ENCODE data around the gene PDCD1. TPM values are rescaled to one million over a fixed set of nuclear protein-coding genes. Genes with fewer than 3 reads are reported as not detected.
A peak's percentile ranks its signal among the peaks of the same experiment; 100 is the strongest.

The PDCD1 gene
- total and polyA plus RNA-seq, 2 of the 13 experiments (the other 11 are each of a cell fraction or from before 2014, with no cell fraction given): 0.04 TPM; not detected in 1

- Histone ChIP-seq H2AFZ (ENCODE audit: low read length) (no peak overlapping the region), H3K79me2 (ENCODE audit: insufficient read depth, low read length) (peaks cover 33% of the 10 kb centered on the region), H3K4me3 (replicated peaks in 1 of 3; ENCODE audit: insufficient read depth in 1 of 3, low read depth in 2 of 3, low read length in 3 of 3) (no peak overlapping the region), H4K20me1 (ENCODE audit: insufficient read depth, low read length) (peaks cover 10% of the 10 kb centered on the region; the same call in 1 of the 2 replicates), H3K36me3 (replicated peaks in 1 of 2; ENCODE audit: control insufficient read depth in 1 of 2, insufficient read depth in 2 of 2, low read length in 2 of 2) (peaks cover 1 to 6% of the 10 kb centered on the region in 2 experiments; a peak in 3 of 5 replicates), H3K9me3 (ENCODE audit: low read length) (no peaks in the 10 kb centered on the region), H3K27ac (ENCODE audit: extremely low read length, insufficient read depth, low read length) (no peak overlapping the region), H3K4me1 (ENCODE audit: insufficient read depth, low read length) (peaks cover 54% of the 10 kb centered on the region), H3K4me2 (ENCODE audit: low read depth, low read length) (no peak overlapping the region), H3K9ac (ENCODE audit: insufficient read depth, low read depth, low read length) (no peak overlapping the region), H3K27me3 (ENCODE audit: control insufficient read depth in 1 of 2, insufficient read depth in 2 of 2, low read length in 2 of 2) (no peaks in the 10 kb centered on the region)
- ChIA-PET POLR2A (interaction anchor here (1.3 kb wide), 1 partner anchor 45 kb away, joined by 3 read pairs; no protein-coding TSS in a partner anchor), CTCF (ENCODE audit: low intra/inter-chr PET ratio, low total read pairs) (no interaction called here)
- intact Hi-C loops (cut with micrococcal nuclease; ENCODE audit: unreplicated experiment) (no loop called here), in situ Hi-C loops (cut with HindIII; ENCODE audit: extremely low pct_ligation_motif_present, low pct_unique_long_range_greater_than_20kb) (no loop called here)
- ATAC-seq (peak; percentile 1; the same call in 2 of the 3 replicates), DNase-seq (ENCODE audit: low spot score) (no peak), FAIRE-seq (no peak)
- TF ChIP-seq AGO2 (optimal IDR thresholded peaks at IDR 0.05; ENCODE audit: low read depth, low read length) (peak; percentile 60), RBFOX2 (IDR thresholded peaks at IDR 0.05; ENCODE audit: low read depth, low read length) (peak; percentile 78), ZBTB4 (CRISPR knock-in tag; IDR thresholded peaks at IDR 0.05; ENCODE audit: borderline replicate concordance) (no peak), ZNF326 (CRISPR knock-in tag; IDR thresholded peaks at IDR 0.05; ENCODE audit: borderline replicate concordance) (no peak), REL (CRISPR knock-in tag; conservative IDR thresholded peaks at IDR 0.05) (no peak), HNRNPL (IDR thresholded peaks at IDR 0.05; ENCODE audit: low read depth, low read length) (0 out of 2 replicates have a peak, but pooled peaks have one; percentile 6), FOXK2 (IDR thresholded peaks at IDR 0.05) (no peak), NR2F6 (IDR thresholded peaks at IDR 0.05) (no peak), NR2F6 (CRISPR knock-in tag; IDR thresholded peaks at IDR 0.05) (no peak), PRPF4 (IDR thresholded peaks at IDR 0.05; ENCODE audit: low read depth, low read length, poor library complexity, severe bottlenecking) (no peak), GTF3A (CRISPR knock-in tag; conservative IDR thresholded peaks at IDR 0.05) (no peak), ZNF446 (CRISPR knock-in tag; IDR thresholded peaks at IDR 0.05) (no peak), ZNF33A (CRISPR knock-in tag; IDR thresholded peaks at IDR 0.05; ENCODE audit: borderline replicate concordance) (no peak), ZBTB33 (CRISPR knock-in tag; IDR thresholded peaks at IDR 0.05) (no peak), LBX2 (CRISPR knock-in tag; IDR thresholded peaks at IDR 0.05; ENCODE audit: borderline replicate concordance) (no peak), ATF6 (CRISPR knock-in tag; conservative IDR thresholded peaks at IDR 0.05) (no peak), ZBTB38 (CRISPR knock-in tag; IDR thresholded peaks at IDR 0.05) (peak; percentile 54; the same call in 1 of the 2 replicates)
- no TSS peak for BruUV-seq (replicated peaks)
- WGBS (ENCODE audit: low lambda C conversion rate): 95% methylated on average over 51 of the region's 52 CpGs
These were observed 43.8 kb downstream of the PDCD1 start for GRCh38 chr2:241814643-241815476.
